Right atrium auricular region (tissue), 2 donors: ENCODE results near the gene PLA2G2C. TPM values are rescaled to one million over a fixed set of nuclear protein-coding genes. Genes with fewer than 3 reads are reported as not detected.
A peak's percentile ranks its signal among the peaks of the same experiment; 100 is the strongest.

ENCODE experiments used
- DNase-seq: peaks from one replicate; pipeline ENCODE4 v3.0.0-alpha.2; 2019; ENCODE audit warnings: low spot score
- H3K27ac ChIP-seq, 2 donors: fragments of 200-600 bp; sonication (generic); 1 replicate in 1 of 2; 2 replicates in 1 of 2; pipeline ENCODE4 v1.5.1; 2016 to 2019
- H3K27me3 ChIP-seq, 2 donors: fragments of 200-600 bp; sonication (generic); one replicate each; pipeline versions ENCODE4 v1.5.1 to v1.6.0; 2017 to 2019
- H3K36me3 ChIP-seq: fragments of 200-600 bp; sonication (generic); one replicate; pipeline ENCODE4 v1.5.1; 2016
- H3K4me1 ChIP-seq, 2 donors: fragments of 200-600 bp; sonication (generic); one replicate each; pipeline versions ENCODE4 v1.5.1 to v1.6.0; 2017 to 2019
- H3K4me3 ChIP-seq, 2 donors: fragments of 200-600 bp; sonication (generic); 1 replicate in 1 of 2; 2 replicates in 1 of 2; pipeline ENCODE4 v1.5.1; 2017 to 2019; ENCODE audit warnings: mild to moderate bottlenecking in 1 of 2, moderate library complexity in 1 of 2
- H3K9me3 ChIP-seq, 2 donors: fragments of 200-600 bp; sonication (generic); one replicate each; pipeline ENCODE4 v1.5.1; 2019
- total RNA-seq, 2 donors: library from RNA; depleted of rRNA; stranded (reverse); fragments of >200 nt; gene quantifications; one replicate each; pipeline ENCODE4 v1.1.0, GENCODE V29; 2016
- TF ChIP-seq, protein P1 (sequence below), 2 donors: fragments of 200-600 bp; sonication (generic); IDR thresholded peaks; one replicate each; pipeline ENCODE4 v1.5.1; 2019; ENCODE audit warnings: antibody characterized with exemption in 2 of 2

The PLA2G2C gene
- total RNA-seq, 2 donors from 2014 or later = not detected

DNA sequence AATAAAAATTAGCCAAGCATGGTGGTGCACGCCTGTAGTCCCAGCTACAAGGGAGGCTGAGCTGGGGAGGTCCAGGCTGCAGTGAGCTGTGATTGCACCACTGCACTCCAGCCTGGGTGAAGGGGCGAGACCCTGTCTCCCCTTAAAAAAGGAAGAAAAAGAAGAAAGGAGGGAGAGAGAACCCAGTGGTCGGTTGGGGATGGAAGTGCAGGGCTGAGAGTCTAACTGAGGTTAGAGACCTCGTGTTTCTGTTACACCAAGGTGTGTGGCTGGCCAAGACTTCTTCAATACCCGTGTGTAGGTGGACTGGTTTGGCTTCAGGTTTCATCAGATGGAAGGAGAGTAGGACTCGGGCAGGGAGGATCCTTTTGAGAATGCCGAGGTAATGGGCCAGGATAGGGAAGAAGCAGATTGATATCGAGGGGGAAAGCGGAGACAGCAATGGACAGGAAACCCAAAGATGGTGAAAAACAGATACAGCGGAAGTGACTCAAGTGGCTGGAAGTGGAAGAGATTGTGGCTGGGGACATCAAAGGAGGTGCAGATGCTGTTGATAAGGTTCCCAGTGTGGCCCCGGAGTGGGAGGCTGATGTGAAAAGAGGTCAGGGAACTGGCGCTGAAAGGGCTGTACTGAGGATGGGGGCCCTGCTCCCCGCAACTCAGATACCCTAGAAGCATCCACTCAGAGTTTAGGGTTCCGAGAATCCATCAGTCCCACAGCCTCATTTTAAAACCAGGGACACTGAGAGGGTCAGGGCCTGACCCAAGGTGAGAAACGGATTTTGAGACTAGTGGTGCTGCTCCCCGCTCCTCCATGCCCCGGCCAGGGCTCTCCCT lies 1.1 kb downstream of the PLA2G2C start:
- TF ChIP-seq, protein P1, sequence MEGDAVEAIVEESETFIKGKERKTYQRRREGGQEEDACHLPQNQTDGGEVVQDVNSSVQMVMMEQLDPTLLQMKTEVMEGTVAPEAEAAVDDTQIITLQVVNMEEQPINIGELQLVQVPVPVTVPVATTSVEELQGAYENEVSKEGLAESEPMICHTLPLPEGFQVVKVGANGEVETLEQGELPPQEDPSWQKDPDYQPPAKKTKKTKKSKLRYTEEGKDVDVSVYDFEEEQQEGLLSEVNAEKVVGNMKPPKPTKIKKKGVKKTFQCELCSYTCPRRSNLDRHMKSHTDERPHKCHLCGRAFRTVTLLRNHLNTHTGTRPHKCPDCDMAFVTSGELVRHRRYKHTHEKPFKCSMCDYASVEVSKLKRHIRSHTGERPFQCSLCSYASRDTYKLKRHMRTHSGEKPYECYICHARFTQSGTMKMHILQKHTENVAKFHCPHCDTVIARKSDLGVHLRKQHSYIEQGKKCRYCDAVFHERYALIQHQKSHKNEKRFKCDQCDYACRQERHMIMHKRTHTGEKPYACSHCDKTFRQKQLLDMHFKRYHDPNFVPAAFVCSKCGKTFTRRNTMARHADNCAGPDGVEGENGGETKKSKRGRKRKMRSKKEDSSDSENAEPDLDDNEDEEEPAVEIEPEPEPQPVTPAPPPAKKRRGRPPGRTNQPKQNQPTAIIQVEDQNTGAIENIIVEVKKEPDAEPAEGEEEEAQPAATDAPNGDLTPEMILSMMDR (IDR thresholded peaks at IDR 0.05) = no peak
- H3K27me3 ChIP-seq = no peaks in the 10 kb centered on the region
- H3K27ac ChIP-seq = peak overlapping the region; percentile 81 to 84

DNA sequence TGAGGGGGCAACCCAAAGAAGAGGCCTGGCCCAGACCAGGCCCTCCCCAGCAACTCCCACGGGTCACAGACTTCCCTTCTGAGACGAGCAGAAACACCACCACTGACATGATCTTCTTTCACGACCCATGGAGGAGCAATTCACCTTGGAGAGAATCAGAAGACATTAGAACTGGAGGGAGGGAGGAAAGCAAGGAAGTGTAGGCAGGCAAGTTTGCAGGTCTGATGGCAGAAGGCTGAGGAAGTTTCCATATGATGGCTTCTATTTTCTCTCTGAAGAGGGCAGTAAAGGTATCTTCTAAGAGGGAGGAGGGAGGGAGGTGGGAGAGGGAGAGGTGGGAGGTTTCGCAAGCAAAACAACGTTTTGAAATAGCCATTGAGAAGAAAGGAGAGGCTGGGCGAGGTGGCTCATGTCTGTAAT lies 1.8 kb downstream of the PLA2G2C start:
- peaks cover 0 to 40% of the 10 kb centered on the region in 2 donors for H3K4me1 ChIP-seq
- H3K4me3 ChIP-seq = no peak overlapping the region
- H3K36me3 ChIP-seq = no peaks in the 10 kb centered on the region
- TF ChIP-seq, protein P1 (IDR thresholded peaks at IDR 0.05) = no peak
- no peak for DNase-seq
- peak overlapping the region; percentile 26 to 32 for H3K27ac ChIP-seq
- H3K27me3 ChIP-seq = no peaks in the 10 kb centered on the region
- no peaks in the 10 kb centered on the region for H3K9me3 ChIP-seq

More for the DNA sequence above, 1.1 kb downstream of the PLA2G2C start:
- no peaks in the 10 kb centered on the region for H3K9me3 ChIP-seq
- H3K4me3 ChIP-seq = peak overlapping the region in 1 of 2 donors; percentile 57
- H3K36me3 ChIP-seq = no peaks in the 10 kb centered on the region
- H3K4me1 ChIP-seq = peaks cover 0 to 47% of the 10 kb centered on the region in 2 donors
- DNase-seq = no peak

DNA sequence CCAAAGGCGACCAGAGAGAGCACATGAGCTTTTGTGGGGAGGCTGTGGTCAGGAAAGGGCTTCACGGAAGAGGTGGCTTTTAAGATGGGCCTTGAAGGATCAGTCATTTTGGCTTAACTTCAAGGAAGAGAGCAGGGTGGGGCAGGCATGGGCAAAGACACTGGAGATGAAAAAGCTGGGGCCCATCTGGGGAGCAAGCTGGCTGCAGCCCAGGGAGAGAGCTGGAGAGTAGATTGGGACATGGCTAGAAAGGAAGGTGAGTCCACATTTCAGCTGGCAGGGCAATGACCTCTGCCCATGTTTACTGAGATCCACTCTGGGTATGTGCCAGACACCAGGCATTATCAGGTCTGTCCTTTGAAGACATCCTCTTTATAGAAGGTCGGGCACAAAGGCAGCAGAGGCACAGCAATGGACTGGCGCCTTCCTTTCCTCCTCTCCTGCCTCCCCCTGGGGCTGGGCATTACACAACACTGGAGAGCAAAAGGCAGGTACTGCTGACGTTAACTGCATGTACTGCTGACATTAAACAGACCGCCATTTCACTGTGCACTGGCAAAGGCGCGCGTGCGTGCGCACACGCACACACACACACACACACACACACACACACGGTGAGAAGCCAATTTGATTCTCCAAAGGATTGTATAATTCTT lies 2.6 kb downstream of the PLA2G2C start:
- DNase-seq = no peak
- Histone ChIP-seq H3K9me3 (no peaks in the 10 kb centered on the region), H3K27me3 (no peaks in the 10 kb centered on the region), H3K36me3 (no peaks in the 10 kb centered on the region), H3K4me3 (no peak overlapping the region), H3K4me1 (peaks cover 0 to 33% of the 10 kb centered on the region in 2 donors), H3K27ac (peak overlapping the region; percentile 26 to 32)
- TF ChIP-seq, protein P1 (IDR thresholded peaks at IDR 0.05) = no peak

DNA sequence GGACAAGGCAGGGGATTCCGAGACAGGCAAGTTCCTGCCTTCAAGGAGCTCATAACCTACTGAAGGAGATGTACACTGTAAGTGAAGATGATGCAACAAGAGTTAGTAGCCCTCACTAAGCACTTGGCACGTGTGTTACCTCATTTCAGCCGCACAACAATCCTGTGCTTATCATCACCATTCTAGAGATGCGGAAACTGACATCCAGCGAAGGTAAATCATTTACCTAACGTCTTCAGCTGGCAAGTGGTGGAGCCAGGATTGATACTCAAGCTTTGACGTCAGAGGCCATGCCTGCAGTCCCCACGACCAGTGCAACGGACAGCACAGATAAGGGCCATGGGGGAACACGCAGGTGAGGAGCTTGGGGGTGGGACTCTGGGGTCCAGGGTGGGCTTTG lies 3.3 kb downstream of the PLA2G2C start:
- no peaks in the 10 kb centered on the region for H3K27me3 ChIP-seq
- H3K36me3 ChIP-seq = no peaks in the 10 kb centered on the region
- TF ChIP-seq, protein P1 (IDR thresholded peaks at IDR 0.05) = no peak
- peaks cover 0 to 26% of the 10 kb centered on the region in 2 donors for H3K4me1 ChIP-seq
- DNase-seq = no peak
- no peak overlapping the region for H3K27ac ChIP-seq
- H3K4me3 ChIP-seq = no peak overlapping the region
- H3K9me3 ChIP-seq = no peaks in the 10 kb centered on the region

- H3K4me1 ChIP-seq = peaks cover 0 to 23% of the 10 kb centered on the region in 2 donors
Observed at GRCh38 chr1:20182415-20182814, 3.9 kb downstream of the PLA2G2C start.

More at GRCh38 chr1:20182415-20182814, 3.9 kb downstream of the PLA2G2C start:
- H3K36me3 ChIP-seq = no peaks in the 10 kb centered on the region
- DNase-seq = no peak
- TF ChIP-seq, protein P1 (IDR thresholded peaks at IDR 0.05) = no peak
- H3K27me3 ChIP-seq = no peaks in the 10 kb centered on the region
- H3K4me3 ChIP-seq = no peak overlapping the region
- no peak overlapping the region for H3K27ac ChIP-seq
- H3K9me3 ChIP-seq = no peaks in the 10 kb centered on the region
